ENCODE measurements around the gene TUFT1. TPM values are rescaled to one million over a fixed set of nuclear protein-coding genes. Genes with fewer than 3 reads are reported as not detected.

Gene TUFT1
- total RNA-seq, 1 donor from 2014 or later: 2.9 TPM

- intact Hi-C loops (cut with micrococcal nuclease): no loop called here
Observed at GRCh38 chr1:151536499-151536898, 3.6 kb upstream of the TUFT1 start.

DNA sequence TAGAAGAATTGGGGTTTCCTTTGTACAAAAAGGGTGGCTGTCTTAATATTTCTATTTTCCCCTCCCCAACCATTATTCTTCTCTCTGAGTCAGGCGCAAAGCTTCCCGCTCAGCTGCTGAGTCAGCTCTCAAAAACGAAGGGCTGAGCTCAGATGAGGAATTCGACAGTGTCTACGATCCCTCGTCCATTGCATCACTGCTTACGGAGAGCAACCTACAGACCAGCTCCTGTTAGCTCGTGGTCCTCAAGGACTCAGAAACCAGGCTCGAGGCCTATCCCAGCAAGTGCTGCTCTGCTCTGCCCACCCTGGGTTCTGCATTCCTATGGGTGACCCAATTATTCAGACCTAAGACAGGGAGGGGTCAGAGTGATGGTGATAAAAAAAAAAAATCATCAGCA, 3.0 kb upstream of the TUFT1 start:
- intact Hi-C loops (cut with micrococcal nuclease): no loop called here

GRCh38 chr1:151539321-151540020, 638 bp upstream of the TUFT1 start:
- intact Hi-C loops (cut with micrococcal nuclease): loop anchor here (1.0 to 10.0 kb wide), 8 partner anchors 28 to 375 kb away; partner anchors contain the start of genes CGN, LYSMD1, POGZ and PSMB4

DNA sequence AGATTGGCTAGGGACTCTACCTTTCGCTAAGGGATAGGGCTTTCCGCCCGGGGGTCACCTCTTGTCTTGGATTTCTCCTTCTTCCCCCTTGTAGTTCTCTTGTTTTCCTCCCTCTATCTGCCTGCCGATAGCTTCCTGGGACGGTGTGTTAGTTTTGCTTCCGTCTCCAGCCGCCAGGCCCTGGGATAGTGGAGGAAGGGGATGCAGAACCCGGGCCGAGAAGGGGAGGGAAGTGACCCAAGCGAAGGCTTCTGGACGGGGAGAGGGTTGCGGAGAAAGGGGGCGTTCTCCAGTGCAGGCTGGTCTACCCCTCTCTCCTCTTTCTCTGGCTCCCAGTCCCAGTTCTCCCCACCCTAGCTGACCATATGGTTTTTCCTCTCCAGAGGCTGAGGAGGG, 871 bp downstream of the TUFT1 start:
- intact Hi-C loops (cut with micrococcal nuclease): loop anchor here (1.0 to 10.0 kb wide), 8 partner anchors 30 to 376 kb away; partner anchors contain the start of genes CGN, LYSMD1, POGZ and PSMB4

DNA sequence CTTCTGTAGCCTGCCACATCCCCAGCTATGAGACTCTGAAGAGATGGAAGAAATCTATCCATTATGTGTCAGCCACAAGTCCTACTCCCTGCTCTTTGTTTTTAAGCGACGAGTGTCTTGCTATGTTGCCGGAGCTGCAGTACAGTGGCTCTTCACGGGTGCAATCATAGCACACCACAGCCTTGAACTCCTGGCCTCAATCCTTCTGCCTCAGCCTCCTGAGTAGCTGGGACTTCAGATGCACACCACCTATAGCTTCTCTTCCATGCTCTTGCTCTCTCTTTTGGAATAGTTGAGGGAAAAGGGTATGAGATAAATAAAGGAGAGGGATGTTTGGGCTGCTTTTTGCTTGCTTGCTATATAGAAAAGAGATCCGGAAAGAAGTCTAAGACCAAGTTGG, 1.6 kb downstream of the TUFT1 start:
- intact Hi-C loops (cut with micrococcal nuclease): loop anchor here (10.0 kb wide), 1 partner anchor 377 kb away; the partner anchor contains the start of genes LYSMD1 and SCNM1

- intact Hi-C loops (cut with micrococcal nuclease): loop anchor here (10.0 kb wide), 1 partner anchor 378 kb away; the partner anchor contains the start of genes LYSMD1 and SCNM1
Observed at GRCh38 chr1:151542710-151543129, 2.6 kb downstream of the TUFT1 start.

DNA sequence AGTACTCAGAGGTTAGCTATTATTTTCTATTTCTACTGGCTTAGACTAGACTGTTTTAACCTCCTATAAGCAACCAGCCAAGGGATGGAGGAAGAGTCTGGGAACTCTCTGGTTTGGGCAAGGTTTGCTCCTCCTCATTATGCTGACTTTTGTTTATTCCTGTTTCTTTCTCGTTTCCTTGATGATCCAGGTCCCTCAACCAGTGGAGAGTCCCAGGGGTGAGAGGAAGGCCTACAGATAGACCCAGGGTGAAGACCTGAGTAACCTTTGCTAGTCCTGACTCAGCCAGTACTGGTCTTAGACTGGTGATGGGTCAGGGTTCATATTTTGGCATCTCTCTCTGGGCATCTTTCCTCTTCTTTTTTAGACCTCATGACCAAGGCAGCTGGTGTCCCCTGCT, 5.4 kb downstream of the TUFT1 start:
- intact Hi-C loops (cut with micrococcal nuclease): loop anchor here (10.0 kb wide), 1 partner anchor 381 kb away; the partner anchor contains the start of genes LYSMD1 and SCNM1

DNA sequence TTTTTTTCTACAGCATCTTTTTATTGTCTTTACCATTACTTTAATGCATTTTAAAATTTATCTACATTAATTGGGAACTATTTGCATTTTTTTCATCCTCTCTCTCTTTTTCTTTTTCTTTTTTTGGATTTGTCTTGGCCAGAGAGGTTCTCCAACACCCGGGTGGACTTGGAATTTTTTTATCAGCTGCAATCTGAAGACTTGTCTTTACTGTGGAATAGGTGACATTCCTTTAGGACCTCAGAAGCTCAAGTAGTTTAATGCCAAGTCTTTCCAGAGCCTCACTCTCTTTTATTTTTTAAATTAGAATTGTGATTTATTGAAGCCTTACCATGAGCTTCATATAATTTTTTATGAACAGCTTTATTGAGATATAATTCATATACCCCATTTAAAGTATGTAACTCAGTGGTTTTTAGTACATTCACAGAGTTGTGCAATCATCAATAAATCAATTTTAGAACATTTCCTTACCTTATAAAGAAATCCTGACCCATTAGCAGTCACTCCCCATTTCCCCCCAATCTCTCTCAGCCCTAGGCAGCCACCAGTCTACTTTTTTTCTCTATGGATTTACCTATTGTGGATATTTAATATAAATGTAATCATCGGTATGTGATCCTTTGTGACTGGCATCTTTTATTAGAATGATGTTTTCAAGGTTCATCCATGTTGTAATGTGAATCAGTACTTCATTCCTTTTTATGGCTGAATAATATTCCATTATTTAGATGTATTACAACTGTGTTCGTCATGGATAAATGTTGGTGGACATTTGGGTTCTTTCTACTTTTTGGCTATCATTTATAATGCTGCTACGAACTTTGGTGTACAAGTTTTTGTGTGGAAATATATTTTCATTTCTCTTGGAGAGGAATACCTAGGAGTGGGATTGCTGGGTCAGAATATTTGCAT, 6.2 kb downstream of the TUFT1 start:
- intact Hi-C loops (cut with micrococcal nuclease): loop anchor here (10.0 kb wide), 1 partner anchor 381 kb away; the partner anchor contains the start of genes LYSMD1 and SCNM1

DNA sequence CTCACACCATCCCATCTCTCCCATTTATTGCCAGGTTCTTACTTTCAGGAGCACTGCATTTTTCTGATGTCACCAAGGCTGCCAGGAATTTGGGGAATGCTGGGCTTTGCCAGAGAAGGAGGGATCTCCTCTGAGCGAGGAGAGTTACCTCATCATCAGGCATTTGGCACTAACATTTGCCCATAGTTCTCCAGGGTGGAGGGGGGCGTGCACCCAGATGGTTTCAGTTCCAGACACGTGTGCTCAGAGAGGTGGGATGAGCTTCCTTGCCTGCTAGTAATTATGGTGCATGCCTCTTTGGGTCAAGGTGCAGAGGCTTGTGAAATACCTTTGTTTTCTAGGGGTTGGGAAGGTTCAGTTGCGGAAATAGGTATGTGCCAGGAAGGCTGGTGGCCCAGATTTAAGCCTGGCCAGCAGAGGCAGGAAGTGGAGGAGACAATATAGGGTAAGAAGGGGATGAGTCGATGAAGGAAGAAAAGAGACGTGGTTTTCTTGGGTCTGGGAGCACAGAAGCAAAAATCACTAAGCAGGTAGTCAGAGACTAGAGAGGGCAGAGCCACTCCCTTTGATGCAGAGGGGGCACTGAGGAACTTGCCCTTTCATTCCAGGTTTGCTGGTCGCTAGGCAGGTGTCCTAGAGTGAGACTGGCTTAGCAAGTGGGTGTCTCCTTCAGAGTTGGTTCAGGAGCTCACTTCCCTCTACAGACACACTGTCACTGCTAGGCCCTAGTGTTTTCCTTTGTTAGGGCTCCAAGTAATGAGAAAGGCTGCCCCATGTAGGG, 7.2 kb downstream of the TUFT1 start:
- intact Hi-C loops (cut with micrococcal nuclease): loop anchor here (10.0 kb wide), 1 partner anchor 383 kb away; the partner anchor contains the start of genes LYSMD1 and SCNM1

DNA sequence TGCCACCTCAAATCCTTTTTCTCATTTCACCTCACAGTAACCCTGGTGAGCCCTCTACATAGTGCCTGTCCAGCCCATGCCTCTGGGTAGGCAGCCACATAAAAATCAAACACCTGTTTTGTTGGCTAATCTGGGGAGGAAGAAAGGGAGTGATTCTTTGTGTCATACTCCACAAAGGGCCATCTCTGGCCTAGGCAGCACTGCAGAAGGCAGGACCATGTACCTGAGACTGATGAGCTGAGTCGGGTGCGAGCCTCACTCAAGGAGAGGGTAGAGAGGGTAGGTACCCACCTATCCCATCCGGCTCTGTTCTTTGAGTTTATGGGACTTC, 7.8 kb downstream of the TUFT1 start:
- intact Hi-C loops (cut with micrococcal nuclease): loop anchor here (10.0 kb wide), 1 partner anchor 383 kb away; the partner anchor contains the start of genes LYSMD1 and SCNM1

DNA sequence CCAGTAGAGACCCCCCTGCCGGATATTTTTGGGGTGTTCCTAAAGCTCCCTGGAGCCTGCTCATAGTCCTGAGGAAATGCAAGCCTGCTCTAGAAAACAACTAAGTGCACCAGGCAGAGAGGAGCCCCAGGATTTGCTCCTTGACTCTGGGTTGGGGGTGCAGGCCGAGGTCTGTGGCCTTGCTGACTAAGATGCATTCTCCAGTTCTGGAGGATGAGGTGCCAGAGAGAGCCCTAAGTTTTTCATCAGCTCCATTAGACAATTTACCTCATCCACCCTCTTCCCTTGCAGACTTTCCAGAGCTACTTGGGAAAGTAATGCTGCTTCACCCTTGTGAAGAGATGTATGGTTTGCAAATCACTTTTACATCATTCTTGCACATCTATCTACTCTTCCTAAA, 9.1 kb downstream of the TUFT1 start:
- intact Hi-C loops (cut with micrococcal nuclease): loop anchor here (10.0 kb wide), 1 partner anchor 384 kb away; the partner anchor contains the start of genes LYSMD1 and SCNM1

GRCh38 chr1:151553659-151554058, 13.6 kb downstream of the TUFT1 start:
- intact Hi-C loops (cut with micrococcal nuclease): no loop called here

GRCh38 chr1:151556052-151556451, 15.9 kb downstream of the TUFT1 start:
- intact Hi-C loops (cut with micrococcal nuclease): no loop called here

GRCh38 chr1:151562661-151563060, 22.6 kb downstream of the TUFT1 start:
- intact Hi-C loops (cut with micrococcal nuclease): no loop called here

DNA sequence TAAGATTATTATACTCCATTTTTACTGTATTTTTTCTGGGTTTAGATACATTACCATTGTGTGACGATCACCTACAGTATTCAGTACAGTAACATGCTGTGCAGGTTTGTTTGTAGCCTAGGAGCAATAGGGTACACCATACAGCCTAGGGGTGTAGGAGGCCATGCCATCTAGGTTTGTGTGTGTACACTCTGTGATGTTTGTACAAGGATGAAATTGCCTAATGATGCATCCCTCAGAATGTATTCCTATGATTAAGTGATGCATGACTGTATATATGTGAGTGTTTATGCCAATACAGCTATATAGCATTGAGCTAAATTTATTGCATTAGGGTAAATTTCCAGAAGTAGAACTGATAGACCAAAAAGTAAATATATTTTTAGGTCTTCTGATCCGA, 23.3 kb downstream of the TUFT1 start:
- intact Hi-C loops (cut with micrococcal nuclease): no loop called here

DNA sequence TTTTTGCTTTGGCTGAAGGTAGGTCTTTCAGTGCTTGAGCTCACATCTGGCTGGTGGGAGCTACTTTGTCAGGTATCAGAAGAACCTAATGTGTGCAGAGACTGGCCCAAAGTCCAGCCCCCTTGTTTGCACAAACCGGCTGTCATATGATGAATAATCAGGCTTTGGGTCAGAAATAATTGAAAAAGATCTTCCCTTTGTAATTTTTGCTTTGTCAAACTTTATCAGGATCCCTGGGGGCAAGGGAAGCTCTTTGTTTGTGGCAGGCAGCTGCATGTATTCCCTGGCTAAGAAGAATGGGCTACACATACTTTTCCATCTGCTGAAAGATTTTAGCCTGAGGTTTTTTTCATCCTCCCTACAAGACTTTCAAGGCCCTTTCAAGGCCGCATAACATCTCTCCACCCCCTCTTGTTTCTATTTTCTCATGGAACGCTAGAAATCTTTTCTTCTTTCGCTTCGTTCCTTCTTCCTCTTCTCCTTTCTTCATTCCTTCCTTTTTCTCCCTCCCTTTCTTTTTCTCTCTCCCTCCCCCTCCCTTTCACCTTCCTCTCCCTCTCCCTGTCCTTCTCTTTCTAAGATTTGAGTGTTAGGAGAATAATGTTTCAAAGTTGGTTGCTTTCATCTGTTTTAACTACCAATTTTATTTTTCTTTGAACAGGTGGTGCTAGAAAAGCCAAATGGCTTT, 25.5 kb downstream of the TUFT1 start:
- intact Hi-C loops (cut with micrococcal nuclease): no loop called here

DNA sequence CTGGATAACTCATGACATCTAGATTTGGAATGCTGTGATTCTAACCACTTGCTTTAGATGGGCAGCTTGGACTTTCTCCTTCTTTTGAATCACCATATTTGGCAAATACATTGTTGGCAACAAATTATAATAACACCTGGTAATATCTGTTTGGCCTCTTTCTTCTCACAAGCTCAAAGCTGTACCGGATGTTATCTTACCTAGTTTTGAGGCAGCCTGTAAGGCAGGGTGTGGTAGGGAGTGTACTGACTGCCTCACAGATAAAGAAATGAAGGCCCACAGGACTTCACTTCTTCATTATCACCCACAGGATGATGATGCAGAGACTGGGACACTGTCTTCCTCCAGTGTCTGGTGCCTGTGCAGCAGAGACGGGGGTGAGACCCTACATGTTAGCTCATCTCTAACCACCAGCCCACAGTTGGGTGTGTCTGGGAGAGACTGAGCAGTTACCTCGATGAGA, 28.5 kb downstream of the TUFT1 start:
- intact Hi-C loops (cut with micrococcal nuclease): no loop called here

DNA sequence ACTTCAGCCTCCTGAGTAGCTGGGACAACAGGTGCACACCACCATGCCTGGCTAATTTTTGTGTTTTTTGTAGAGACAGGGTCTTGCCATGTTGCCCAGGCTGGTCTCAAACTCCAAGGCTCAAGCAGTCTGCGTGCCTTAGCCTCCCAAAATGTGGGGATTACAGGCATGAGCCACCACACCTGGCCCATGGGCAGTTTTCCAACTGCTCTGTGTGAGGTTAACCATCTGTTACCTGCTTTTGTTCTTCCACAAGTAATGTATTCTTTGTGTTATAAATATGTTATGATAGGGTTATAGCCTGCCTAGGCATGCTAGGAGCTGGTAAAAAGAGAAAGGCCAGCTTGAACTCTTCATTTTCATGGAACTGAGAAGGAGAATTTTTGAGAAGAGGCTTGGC, 30.7 kb downstream of the TUFT1 start:
- intact Hi-C loops (cut with micrococcal nuclease): no loop called here

- intact Hi-C loops (cut with micrococcal nuclease): no loop called here
Observed at GRCh38 chr1:151574575-151575529, 34.7 kb downstream of the TUFT1 start.
